Naive thymus-derived CD4-positive, alpha-beta T cell (primary cell): ENCODE data around the gene GPX4. TPM values are rescaled to one million over a fixed set of nuclear protein-coding genes. Genes with fewer than 3 reads are reported as not detected.
"Not testable (repeated sequence)": the region's sequence is repeated elsewhere in the genome, so short reads cannot be mapped to it uniquely, and the experiment has no call there.

Experiments
- ATAC-seq: fragments of 150-1000 bp; cut with Tn5 transposase; 2 replicates; pipeline ENCODE4 v1.10.0; 2021; ENCODE audit warnings: mild to moderate bottlenecking, moderate library complexity
- CTCF ChIA-PET: fragments of 350-600 bp; sonication (Branson Sonifier 250); formaldehyde crosslinking; loops from one replicate; lab custom pipeline; 2021; ENCODE audit warnings: antibody characterized with exemption; lab: Charles Lee
- POLR2A ChIA-PET: fragments of 350-600 bp; sonication (Branson Sonifier 250); formaldehyde crosslinking; loops from one replicate; lab custom pipeline; 2021; ENCODE audit warnings: antibody characterized with exemption, inconsistent platforms; lab: Charles Lee
- DNase-seq, 9 donors: peaks; one replicate each; pipeline versions ENCODE4 v3.0.0 to v3.0.0-alpha.2; 2020 to 2022; ENCODE audit warnings: mixed read lengths in 1 of 9
- H3K27ac ChIP-seq: one replicate; pipeline ENCODE4 v1.7.0; 2013; ENCODE audit warnings: mild to moderate bottlenecking, low read depth, low read length, moderate library complexity
- H3K27me3 ChIP-seq, 2 donors: one replicate each; pipeline ENCODE4 v1.7.0; 2013; ENCODE audit warnings: low read length in 2 of 2, mild to moderate bottlenecking in 2 of 2, moderate library complexity in 2 of 2; ENCODE audit not compliant: control insufficient read depth in 2 of 2, insufficient read depth in 2 of 2
- H3K36me3 ChIP-seq, 3 experiments: 1 replicate in 2 of 3; 2 replicates in 1 of 3; pipeline ENCODE4 v1.7.0; 2013; ENCODE audit warnings: low read length in 3 of 3, mild to moderate bottlenecking in 3 of 3, moderate library complexity in 1 of 3; ENCODE audit not compliant: insufficient read depth in 3 of 3, control insufficient read depth in 2 of 3
- H3K4me1 ChIP-seq, 2 donors: one replicate each; pipeline ENCODE4 v1.7.0; 2013; ENCODE audit warnings: low read length in 2 of 2, mild to moderate bottlenecking in 2 of 2, moderate library complexity in 1 of 2; ENCODE audit not compliant: control insufficient read depth in 2 of 2, insufficient read depth in 2 of 2
- H3K4me3 ChIP-seq: 2 replicates; pipeline ENCODE4 v1.7.0; 2013; ENCODE audit warnings: mild to moderate bottlenecking, low read length
- H3K9me3 ChIP-seq, 3 experiments: 1 replicate in 2 of 3; 2 replicates in 1 of 3; pipeline ENCODE4 v1.7.0; 2013; ENCODE audit warnings: low read length in 3 of 3; ENCODE audit not compliant: control insufficient read depth in 2 of 3
- H3K27ac Mint-ChIP-seq, 9 donors: one replicate each; pipeline ENCODE4 v1.8.0; 2020 to 2022; ENCODE audit warnings: mixed read lengths in 9 of 9, mild to moderate bottlenecking in 8 of 9, moderate library complexity in 5 of 9, inconsistent platforms in 2 of 9
- H3K27me3 Mint-ChIP-seq, 5 donors: one replicate each; pipeline ENCODE4 v1.8.0; 2021 to 2022; ENCODE audit warnings: mixed read lengths in 5 of 5, mild to moderate bottlenecking in 1 of 5
- H3K36me3 Mint-ChIP-seq, 5 donors: one replicate each; pipeline ENCODE4 v1.8.0; 2020 to 2022; ENCODE audit warnings: mixed read lengths in 5 of 5, mild to moderate bottlenecking in 3 of 5, inconsistent platforms in 1 of 5
- H3K4me1 Mint-ChIP-seq, 7 donors: one replicate each; pipeline ENCODE4 v1.8.0; 2020 to 2022; ENCODE audit warnings: mixed read lengths in 7 of 7, mild to moderate bottlenecking in 3 of 7, inconsistent platforms in 1 of 7
- H3K4me3 Mint-ChIP-seq, 10 donors: one replicate each; pipeline ENCODE4 v1.8.0; 2020 to 2022; ENCODE audit warnings: mild to moderate bottlenecking in 10 of 10, mixed read lengths in 10 of 10, moderate library complexity in 6 of 10, inconsistent platforms in 2 of 10
- H3K9me3 Mint-ChIP-seq, 11 donors: one replicate each; pipeline ENCODE4 v1.8.0; 2020 to 2022; ENCODE audit warnings: mixed read lengths in 11 of 11, mild to moderate bottlenecking in 4 of 11, inconsistent platforms in 1 of 11, moderate library complexity in 1 of 11
- intact Hi-C, 2 donors: fragments of 100-400 bp; cut with micrococcal nuclease; formaldehyde crosslinking; loops; one replicate each; pipeline ENCODE4 v1.15.1; 2023
- polyA plus RNA-seq, 2 donors: library from polyadenylated mRNA; unstranded; fragments of 300-500 nt; fragmentation: Illumina TruSeq; gene quantifications; one replicate each; pipeline ENCODE4 v1.2.3, GENCODE V29; 2021
- total RNA-seq, 6 experiments: library from RNA in 5 of 6; stranded (reverse) in 5 of 6; gene quantifications; 1 replicate in 5 of 6; 2 replicates in 1 of 6; pipeline ENCODE4 v1.2.3 and lab custom pipeline; 2021 to 2026

The GPX4 gene
- total and polyA plus RNA-seq, 7 experiments from 2014 or later, result 122 to 522 (median 228) TPM

- Histone ChIP-seq H3K27me3 (no peaks in the 10 kb centered on the region), H3K9me3 (no peaks in the 10 kb centered on the region), H3K36me3 (peaks cover 0 to 79% (median 12%) of the 10 kb centered on the region in 3 experiments), H3K4me1 (peaks cover 0 to 8% of the 10 kb centered on the region in 2 donors), H3K4me3 (no peak overlapping the region), H3K27ac (peak overlapping the region; percentile 59)
- peaks cover 0 to 2% (median 0%) of the 10 kb centered on the region in 7 donors for H3K4me1 Mint-ChIP-seq
- peaks cover 0 to under 1% (median 0%) of the 10 kb centered on the region in 5 donors for H3K36me3 Mint-ChIP-seq
- ATAC-seq (peak; percentile 94), DNase-seq (peak; percentile 73 to 86 (median 83))
- no peaks in the 10 kb centered on the region for H3K27me3 Mint-ChIP-seq
- ChIA-PET CTCF (interaction anchor here (0.8 to 4.4 kb wide), 11 partner anchors 11 to 131 kb away, joined by 3 to 37 read pairs (median 5); no protein-coding TSS in a partner anchor), POLR2A (interaction anchor here (0.6 to 3.4 kb wide), 16 partner anchors 10 to 156 kb away, joined by 3 to 27 read pairs (median 3); partner anchors contain the start of genes CIRBP and SBNO2)
- peak overlapping the region in 3 of 9 donors; percentile 36 to 77 (median 74) for H3K27ac Mint-ChIP-seq
- no peak overlapping the region for H3K4me3 Mint-ChIP-seq
- intact Hi-C loops, result loop anchor here (1.0 to 5.0 kb wide), 2 partner anchors 79 to 128 kb away; partner anchors contain the start of gene ATP5F1D (in 1 of the 2)
- no peaks in the 10 kb centered on the region for H3K9me3 Mint-ChIP-seq
Observed at GRCh38 chr19:1113030-1113985, 9.5 kb downstream of the GPX4 start.

DNA sequence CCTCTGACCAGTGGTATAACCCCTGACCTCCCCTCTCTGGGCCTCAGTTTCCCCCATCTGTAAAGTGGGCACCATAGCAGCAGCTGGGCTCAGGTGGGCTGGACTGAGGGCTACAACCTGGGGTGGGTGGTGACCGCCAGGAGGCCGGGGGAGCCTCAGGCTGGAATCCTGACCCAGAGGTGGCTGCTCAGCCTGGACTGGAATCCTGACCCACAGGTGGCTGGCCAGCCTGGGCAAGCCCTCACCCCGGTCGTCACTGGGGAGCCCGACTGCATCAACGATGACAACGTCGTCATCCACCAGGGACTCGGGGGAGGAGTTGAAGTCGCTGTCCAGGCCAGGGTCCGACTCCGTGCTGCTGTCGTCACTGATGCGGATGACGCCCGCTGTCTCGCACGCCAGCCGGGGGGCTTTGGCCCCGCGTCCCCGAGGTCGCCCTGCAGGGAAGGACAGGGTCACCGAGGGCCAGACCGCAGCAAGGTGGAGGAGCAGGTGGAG is 10.2 kb downstream of the GPX4 start:
- ChIA-PET CTCF (interaction anchor here (0.9 to 4.4 kb wide), 10 partner anchors 10 to 130 kb away, joined by 3 to 37 read pairs (median 6); no protein-coding TSS in a partner anchor), POLR2A (interaction anchor here (0.6 to 3.4 kb wide), 13 partner anchors 11 to 130 kb away, joined by 3 to 27 read pairs (median 3); partner anchors contain the start of gene SBNO2)
- Histone ChIP-seq H3K9me3 (no peaks in the 10 kb centered on the region), H3K4me3 (no peak overlapping the region), H3K36me3 (peaks cover 0 to 82% (median 12%) of the 10 kb centered on the region in 3 experiments), H3K27ac (peak overlapping the region; percentile 59), H3K27me3 (no peaks in the 10 kb centered on the region), H3K4me1 (peaks cover 0 to 8% of the 10 kb centered on the region in 2 donors)
- ATAC-seq (no peak), DNase-seq (no peak)
- Mint-ChIP-seq H3K4me3 (no peak overlapping the region), H3K27me3 (no peaks in the 10 kb centered on the region), H3K4me1 (peaks cover 0 to 2% (median 0%) of the 10 kb centered on the region in 7 donors), H3K27ac (peak overlapping the region in 2 of 9 donors; percentile 36 to 77), H3K36me3 (peaks cover 0 to 6% (median 0%) of the 10 kb centered on the region in 5 donors), H3K9me3 (no peaks in the 10 kb centered on the region)
- intact Hi-C loops, result loop anchor here (1.0 to 5.0 kb wide), 2 partner anchors 78 to 127 kb away; partner anchors contain the start of gene ATP5F1D (in 1 of the 2)

GRCh38 chr19:1114728-1115127 is 10.9 kb downstream of the GPX4 start:
- not testable (repeated sequence) for H3K27me3 ChIP-seq, H3K36me3 Mint-ChIP-seq, H3K27ac ChIP-seq, H3K9me3 ChIP-seq, H3K27me3 Mint-ChIP-seq, H3K4me1 Mint-ChIP-seq, H3K4me3 ChIP-seq, ATAC-seq, DNase-seq, H3K4me3 Mint-ChIP-seq, H3K9me3 Mint-ChIP-seq, H3K4me1 ChIP-seq
- ChIA-PET CTCF (interaction anchor here (1.2 to 4.4 kb wide), 3 partner anchors 79 to 129 kb away, joined by 3 to 37 read pairs (median 6); no protein-coding TSS in a partner anchor), POLR2A (interaction anchor here (3.4 kb wide), 1 partner anchor 78 kb away, joined by 27 read pairs; no protein-coding TSS in a partner anchor)
- intact Hi-C loops, result loop anchor here (5.0 kb wide), 1 partner anchor 78 kb away; no protein-coding TSS in a partner anchor
- H3K27ac Mint-ChIP-seq, result peak overlapping the region in 3 of 9 donors; percentile 31 to 79 (median 69)
- H3K36me3 ChIP-seq, result peaks cover 0 to 82% (median 12%) of the 10 kb centered on the region in 3 experiments

DNA sequence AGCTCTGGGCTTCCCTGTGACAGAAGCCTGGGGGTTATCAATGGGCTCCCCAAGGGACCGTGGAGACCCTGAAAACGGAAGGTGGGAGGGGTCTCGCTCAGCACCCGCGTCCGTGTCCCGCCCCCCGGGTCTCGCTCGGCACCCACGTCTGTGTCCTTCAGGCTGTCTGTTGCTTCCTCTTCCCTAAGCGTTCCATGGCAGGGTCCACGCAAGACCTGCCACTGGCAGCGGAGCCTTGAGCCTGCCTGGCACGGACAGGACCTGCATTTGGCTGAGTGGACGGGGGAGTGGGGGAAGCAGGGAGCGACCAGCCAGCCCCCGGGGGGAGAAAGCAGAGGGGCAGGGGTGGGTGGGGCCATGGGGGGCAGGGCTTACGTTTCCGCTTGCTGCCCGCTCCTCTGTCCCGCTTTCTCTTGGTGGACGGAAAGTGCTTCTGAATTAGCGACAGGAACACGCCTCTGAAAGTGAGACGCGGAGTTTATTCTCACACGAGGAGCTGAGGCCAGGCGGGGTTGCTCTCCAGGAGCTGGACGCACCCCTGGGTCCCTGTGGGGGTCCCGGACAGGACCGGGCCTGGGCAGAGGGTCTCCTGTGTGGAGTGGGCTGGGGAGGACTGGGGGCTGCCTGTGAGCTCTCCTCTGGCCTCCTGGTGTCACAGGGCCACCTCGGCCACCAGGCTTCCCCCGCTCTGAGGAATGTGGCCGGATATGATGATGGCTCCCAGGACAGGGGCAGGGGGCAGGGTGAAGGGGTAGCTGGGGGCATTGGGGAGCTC is 12.0 kb downstream of the GPX4 start:
- H3K36me3 ChIP-seq, result peaks cover 0 to 82% (median 12%) of the 10 kb centered on the region in 3 experiments
- peaks cover 0 to 2% (median 0%) of the 10 kb centered on the region in 7 donors for H3K4me1 Mint-ChIP-seq
- intact Hi-C loops, result no loop called here
- ATAC-seq (no peak), DNase-seq (no peak)
- H3K27me3 Mint-ChIP-seq, result no peaks in the 10 kb centered on the region
- no peak overlapping the region for H3K4me3 ChIP-seq
- no peaks in the 10 kb centered on the region for H3K27me3 ChIP-seq
- H3K27ac Mint-ChIP-seq, result no peak overlapping the region
- H3K36me3 Mint-ChIP-seq, result peaks cover 0 to 6% (median 0%) of the 10 kb centered on the region in 5 donors
- POLR2A ChIA-PET, result interaction anchor here (0.6 to 1.1 kb wide), 2 partner anchors 76 to 112 kb away, joined by 3 to 4 read pairs; no protein-coding TSS in a partner anchor
- no peak overlapping the region for H3K4me3 Mint-ChIP-seq
- no peak overlapping the region for H3K27ac ChIP-seq
- CTCF ChIA-PET, result interaction anchor here (0.9 to 1.1 kb wide), 2 partner anchors 14 to 78 kb away, joined by 3 read pairs; no protein-coding TSS in a partner anchor
- H3K9me3 ChIP-seq, result no peaks in the 10 kb centered on the region
- peaks cover 0 to 8% of the 10 kb centered on the region in 2 donors for H3K4me1 ChIP-seq
- no peaks in the 10 kb centered on the region for H3K9me3 Mint-ChIP-seq

- Mint-ChIP-seq H3K4me3 (no peak overlapping the region), H3K27ac (no peak overlapping the region), H3K27me3 (no peaks in the 10 kb centered on the region), H3K36me3 (peaks cover 0 to 14% (median 0%) of the 10 kb centered on the region in 5 donors), H3K9me3 (no peaks in the 10 kb centered on the region), H3K4me1 (peaks cover 0 to 4% (median 0%) of the 10 kb centered on the region in 7 donors)
- no peak for DNase-seq
- no peak for ATAC-seq
- intact Hi-C loops, result no loop called here
- no peak overlapping the region for H3K27ac ChIP-seq
- no peaks in the 10 kb centered on the region for H3K27me3 ChIP-seq
- H3K4me3 ChIP-seq, result no peak overlapping the region
- H3K36me3 ChIP-seq, result peaks cover 6 to 85% (median 17%) of the 10 kb centered on the region in 3 experiments
- ChIA-PET POLR2A (interaction anchor here (1.1 kb wide), 1 partner anchor 75 kb away, joined by 3 read pairs; no protein-coding TSS in a partner anchor), CTCF (interaction anchor here (0.9 to 1.1 kb wide), 2 partner anchors 13 to 77 kb away, joined by 3 read pairs; no protein-coding TSS in a partner anchor)
- no peaks in the 10 kb centered on the region for H3K9me3 ChIP-seq
- H3K4me1 ChIP-seq, result peaks cover 0 to 8% of the 10 kb centered on the region in 2 donors
Observed at GRCh38 chr19:1116726-1117581, 13.2 kb downstream of the GPX4 start.
